Astrocyte (in vitro differentiated cells and primary cell): ENCODE data around the gene LHFPL4. TPM values are rescaled to one million over a fixed set of nuclear protein-coding genes. Genes with fewer than 3 reads are reported as not detected.

ENCODE experiments used
- DNase-seq: peaks from one replicate; pipeline ENCODE4 v3.0.0-alpha.2; 2010; ENCODE audit warnings: low read depth
- FAIRE-seq: peaks from 2 replicates; lab custom pipeline; 2011; peaks lifted over from hg19 to GRCh38; lab: Jason Lieb, UNC
- H2AFZ ChIP-seq: 2 replicates; pipeline ENCODE4 v1.6.0; 2012; ENCODE audit warnings: low read depth, low read length, inconsistent platforms
- H3K27ac ChIP-seq: 2 replicates; pipeline ENCODE4 v1.5.1; 2011; ENCODE audit warnings: low read depth, low read length, inconsistent platforms
- H3K27me3 ChIP-seq: 2 replicates; pipeline ENCODE4 v1.6.0; 2011; ENCODE audit warnings: low read length, inconsistent platforms; ENCODE audit not compliant: insufficient read depth
- H3K36me3 ChIP-seq: 2 replicates; pipeline ENCODE4 v1.5.1; 2011; ENCODE audit warnings: low read length, inconsistent platforms; ENCODE audit not compliant: insufficient read depth
- H3K4me1 ChIP-seq: 2 replicates; pipeline ENCODE4 v1.5.1; 2011; ENCODE audit warnings: low read length, inconsistent platforms; ENCODE audit not compliant: insufficient read depth
- H3K4me2 ChIP-seq: 2 replicates; pipeline ENCODE4 v1.6.0; 2012; ENCODE audit warnings: low read length, inconsistent platforms
- H3K4me3 ChIP-seq: 2 replicates; pipeline ENCODE4 v1.5.1; 2011; ENCODE audit warnings: low read depth, mild to moderate bottlenecking, low read length, inconsistent platforms; ENCODE audit not compliant: insufficient read depth
- H3K79me2 ChIP-seq: 2 replicates; pipeline ENCODE4 v1.6.0; 2012; ENCODE audit warnings: mild to moderate bottlenecking, low read length, inconsistent platforms; ENCODE audit not compliant: insufficient read depth
- H3K9ac ChIP-seq: 2 replicates; pipeline ENCODE4 v1.6.0; 2012; ENCODE audit warnings: mild to moderate bottlenecking, low read length, inconsistent platforms
- H3K9me3 ChIP-seq: 2 replicates; pipeline ENCODE4 v1.5.1; 2012; ENCODE audit warnings: low read depth, mild to moderate bottlenecking, low read length, inconsistent platforms; ENCODE audit not compliant: insufficient read depth
- H4K20me1 ChIP-seq: 2 replicates; pipeline ENCODE4 v1.6.0; 2012; ENCODE audit warnings: low read length, inconsistent platforms; ENCODE audit not compliant: insufficient read depth
- H3K27ac Mint-ChIP-seq: one replicate; pipeline ENCODE4 v1.8.0; 2021; ENCODE audit warnings: mild to moderate bottlenecking, mixed read lengths; ENCODE audit not compliant: unreplicated experiment
- H3K27me3 Mint-ChIP-seq: one replicate; pipeline ENCODE4 v1.8.0; 2021; ENCODE audit warnings: low read depth, mixed read lengths; ENCODE audit not compliant: unreplicated experiment
- H3K36me3 Mint-ChIP-seq: one replicate; pipeline ENCODE4 v1.8.0; 2021; ENCODE audit warnings: low read depth, mixed read lengths; ENCODE audit not compliant: unreplicated experiment
- H3K4me1 Mint-ChIP-seq: one replicate; pipeline ENCODE4 v1.8.0; 2021; ENCODE audit warnings: low read depth, mixed read lengths; ENCODE audit not compliant: unreplicated experiment
- H3K4me3 Mint-ChIP-seq: one replicate; pipeline ENCODE4 v1.8.0; 2021; ENCODE audit warnings: mild to moderate bottlenecking, moderate library complexity, mixed read lengths; ENCODE audit not compliant: unreplicated experiment
- H3K9me3 Mint-ChIP-seq: one replicate; pipeline ENCODE4 v1.8.0; 2021; ENCODE audit warnings: mild to moderate bottlenecking, mixed read lengths; ENCODE audit not compliant: unreplicated experiment
- CTCF ChIP-seq: IDR thresholded peaks from 2 replicates; pipeline ENCODE4 v1.5.1; 2011; ENCODE audit warnings: low read depth, mild to moderate bottlenecking, inconsistent platforms, low read length, moderate library complexity; ENCODE audit not compliant: insufficient read depth
- EZH2 ChIP-seq: IDR thresholded peaks from 2 replicates; pipeline ENCODE4 v1.6.1; 2012; ENCODE audit warnings: mild to moderate bottlenecking, low read length, inconsistent platforms; ENCODE audit not compliant: insufficient read depth
- total RNA-seq: library from RNA; stranded (reverse); gene quantifications from 2 replicates; pipeline ENCODE4 v1.2.1, GENCODE V29; 2021

Gene LHFPL4
- total RNA-seq, 1 donor from 2014 or later = 0.11 TPM

- H3K27me3 Mint-ChIP-seq = peaks cover 27% of the 10 kb centered on the region
Measured at GRCh38 chr3:9508781-9509180, 44.8 kb downstream of the LHFPL4 start.

GRCh38 chr3:9507586-9508578, 45.7 kb downstream of the LHFPL4 start:
- Histone ChIP-seq H3K4me3 (no peak overlapping the region), H2AFZ (no peak overlapping the region), H3K36me3 (no peaks in the 10 kb centered on the region), H3K27ac (no peak overlapping the region), H3K9me3 (no peaks in the 10 kb centered on the region), H4K20me1 (no peaks in the 10 kb centered on the region), H3K4me1 (no peaks in the 10 kb centered on the region), H3K27me3 (peaks cover 21% of the 10 kb centered on the region), H3K79me2 (no peaks in the 10 kb centered on the region), H3K9ac (no peak overlapping the region), H3K4me2 (no peak overlapping the region)
- Mint-ChIP-seq H3K27me3 (peaks cover 30% of the 10 kb centered on the region), H3K36me3 (no peaks in the 10 kb centered on the region), H3K9me3 (no peaks in the 10 kb centered on the region), H3K27ac (no peak overlapping the region), H3K4me3 (no peak overlapping the region), H3K4me1 (no peaks in the 10 kb centered on the region)
- no peak for TF ChIP-seq CTCF
- DNase-seq = no peak
- no peak for FAIRE-seq

More at GRCh38 chr3:9508781-9509180, 44.8 kb downstream of the LHFPL4 start:
- H3K4me3 ChIP-seq = no peak overlapping the region
- H3K36me3 ChIP-seq = no peaks in the 10 kb centered on the region
- no peaks in the 10 kb centered on the region for H4K20me1 ChIP-seq
- DNase-seq (no peak), FAIRE-seq (no peak)
- no peak overlapping the region for H3K4me3 Mint-ChIP-seq
- H3K4me1 ChIP-seq = no peaks in the 10 kb centered on the region
- H3K36me3 Mint-ChIP-seq = no peaks in the 10 kb centered on the region
- H3K27ac ChIP-seq = no peak overlapping the region
- no peak overlapping the region for H3K4me2 ChIP-seq
- no peaks in the 10 kb centered on the region for H3K4me1 Mint-ChIP-seq
- H3K9me3 ChIP-seq = no peaks in the 10 kb centered on the region
- TF ChIP-seq EZH2 = peak; percentile 74
- TF ChIP-seq CTCF = no peak
- no peak overlapping the region for H3K9ac ChIP-seq
- no peaks in the 10 kb centered on the region for H3K9me3 Mint-ChIP-seq
- peaks cover 21% of the 10 kb centered on the region for H3K27me3 ChIP-seq
- no peak overlapping the region for H3K27ac Mint-ChIP-seq
- no peaks in the 10 kb centered on the region for H3K79me2 ChIP-seq
- no peak overlapping the region for H2AFZ ChIP-seq

- Mint-ChIP-seq H3K9me3 (no peaks in the 10 kb centered on the region), H3K4me3 (no peak overlapping the region), H3K36me3 (no peaks in the 10 kb centered on the region), H3K27me3 (peaks cover 30% of the 10 kb centered on the region), H3K27ac (no peak overlapping the region), H3K4me1 (peaks cover 1% of the 10 kb centered on the region)
- H3K9me3 ChIP-seq = no peaks in the 10 kb centered on the region
- H4K20me1 ChIP-seq = no peaks in the 10 kb centered on the region
- TF ChIP-seq EZH2 (no peak), CTCF (peak; percentile 82)
- DNase-seq (peak; percentile 20), FAIRE-seq (no peak)
- no peak overlapping the region for H3K4me2 ChIP-seq
- no peak overlapping the region for H3K4me3 ChIP-seq
- H3K27me3 ChIP-seq = peaks cover 8% of the 10 kb centered on the region
- H3K9ac ChIP-seq = no peak overlapping the region
- no peaks in the 10 kb centered on the region for H3K79me2 ChIP-seq
- no peak overlapping the region for H3K27ac ChIP-seq
- no peaks in the 10 kb centered on the region for H3K36me3 ChIP-seq
- peaks cover 18% of the 10 kb centered on the region for H3K4me1 ChIP-seq
- no peak overlapping the region for H2AFZ ChIP-seq
Measured at GRCh38 chr3:9503283-9503682, 50.3 kb downstream of the LHFPL4 start.
